Activated T-cell treated with anti-CD3 and anti-CD28 coated beads, Interleukin-2, amount 50 U/mL, for 72 hours (primary cell): ENCODE data around the gene NOTCH2NLA. TPM values are rescaled to one million over a fixed set of nuclear protein-coding genes. Genes with fewer than 3 reads are reported as not detected.
"Not testable (repeated sequence)": the region's sequence is repeated elsewhere in the genome, so short reads cannot be mapped to it uniquely, and the experiment has no call there.

ENCODE experiments used
- ATAC-seq, 2 donors: fragments of 150-1000 bp; cut with Tn5 transposase; replicated peaks in 1 of 2; 2 replicates each; pipeline ENCODE4 v1.10.0; 2021; ENCODE audit warnings: moderate library complexity in 2 of 2, mild to moderate bottlenecking in 1 of 2
- DNase-seq, 2 donors: peaks; one replicate each; pipeline ENCODE4 v3.0.0; 2021 to 2022; ENCODE audit warnings: mixed read lengths in 1 of 2
- H3K27ac Mint-ChIP-seq: one replicate; pipeline ENCODE4 v1.8.0; 2022; ENCODE audit warnings: mild to moderate bottlenecking, moderate library complexity, mixed read lengths
- H3K27me3 Mint-ChIP-seq: one replicate; pipeline ENCODE4 v1.8.0; 2022; ENCODE audit warnings: low read depth, mixed read lengths
- H3K36me3 Mint-ChIP-seq, 2 donors: one replicate each; pipeline ENCODE4 v1.8.0; 2022; ENCODE audit warnings: mixed read lengths in 2 of 2, mild to moderate bottlenecking in 1 of 2; ENCODE audit not compliant: insufficient read depth in 2 of 2
- H3K4me1 Mint-ChIP-seq: one replicate; pipeline ENCODE4 v1.8.0; 2022; ENCODE audit warnings: low read depth, mixed read lengths
- H3K4me3 Mint-ChIP-seq, 2 donors: one replicate each; pipeline ENCODE4 v1.8.0; 2022; ENCODE audit warnings: mild to moderate bottlenecking in 2 of 2, mixed read lengths in 2 of 2, moderate library complexity in 2 of 2
- H3K9me3 Mint-ChIP-seq, 2 donors: one replicate each; pipeline ENCODE4 v1.8.0; 2022; ENCODE audit warnings: mixed read lengths in 2 of 2
- total RNA-seq, 2 donors: library from RNA; stranded (reverse); gene quantifications; one replicate each; pipeline ENCODE4 v1.2.3, GENCODE V29; 2022

Gene NOTCH2NLA
- total RNA-seq, 2 donors from 2014 or later, result 36.6 to 39.3 TPM

DNA sequence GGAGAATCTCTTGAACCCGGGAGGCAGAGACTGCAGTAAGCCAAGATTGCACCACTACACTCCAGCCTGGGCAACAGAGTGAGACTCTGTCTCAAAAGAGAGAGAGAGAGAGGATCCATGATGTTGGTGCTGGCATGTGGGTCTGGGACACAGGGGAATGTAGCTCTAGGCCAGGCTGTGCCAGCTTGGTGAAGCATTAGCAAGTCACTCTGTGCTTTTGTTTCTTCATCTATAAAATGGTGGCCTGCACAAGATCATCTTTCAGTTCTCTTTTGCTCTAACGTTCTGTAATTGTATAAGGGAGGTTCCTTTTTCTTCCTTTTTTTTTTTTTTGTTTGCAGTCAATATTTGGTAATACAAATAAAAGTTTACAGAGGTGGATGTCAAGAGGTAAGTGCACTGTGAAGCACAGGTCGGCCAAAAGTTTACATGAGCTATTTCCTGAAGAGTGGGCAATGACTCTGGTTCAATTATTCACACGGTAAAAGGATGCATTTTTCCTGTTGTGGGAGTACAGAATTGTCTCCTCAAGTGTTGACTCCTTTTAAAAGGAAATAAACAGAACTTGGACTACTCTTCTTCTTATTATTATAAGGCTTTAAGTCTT, 24.5 kb upstream of the NOTCH2NLA start:
- not testable (repeated sequence) for DNase-seq, H3K27me3 Mint-ChIP-seq, H3K4me3 Mint-ChIP-seq, H3K27ac Mint-ChIP-seq, H3K9me3 Mint-ChIP-seq, ATAC-seq, H3K36me3 Mint-ChIP-seq, H3K4me1 Mint-ChIP-seq

DNA sequence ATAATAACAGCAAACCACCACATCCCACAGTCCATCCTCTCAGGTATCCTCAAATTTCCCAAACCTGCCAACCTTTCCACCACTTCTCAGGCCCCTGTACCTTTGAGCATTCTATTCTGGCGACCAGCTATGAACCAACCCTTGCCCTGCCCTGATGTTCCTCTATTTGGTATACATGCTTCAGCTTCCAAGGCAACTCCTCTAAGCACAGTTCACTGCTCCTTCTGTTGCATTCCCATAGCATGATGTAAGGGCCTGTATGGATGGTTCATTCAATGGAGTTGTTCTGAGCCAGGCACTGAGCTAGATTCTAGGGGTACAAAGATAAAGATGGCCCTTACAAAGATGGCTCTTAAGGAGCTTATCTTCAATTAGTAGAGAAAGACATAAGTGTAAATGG, 22.7 kb upstream of the NOTCH2NLA start:
- DNase-seq, ATAC-seq, H3K4me3 Mint-ChIP-seq, H3K27ac Mint-ChIP-seq, H3K27me3 Mint-ChIP-seq, H3K4me1 Mint-ChIP-seq, H3K36me3 Mint-ChIP-seq, H3K9me3 Mint-ChIP-seq: not testable (repeated sequence)

DNA sequence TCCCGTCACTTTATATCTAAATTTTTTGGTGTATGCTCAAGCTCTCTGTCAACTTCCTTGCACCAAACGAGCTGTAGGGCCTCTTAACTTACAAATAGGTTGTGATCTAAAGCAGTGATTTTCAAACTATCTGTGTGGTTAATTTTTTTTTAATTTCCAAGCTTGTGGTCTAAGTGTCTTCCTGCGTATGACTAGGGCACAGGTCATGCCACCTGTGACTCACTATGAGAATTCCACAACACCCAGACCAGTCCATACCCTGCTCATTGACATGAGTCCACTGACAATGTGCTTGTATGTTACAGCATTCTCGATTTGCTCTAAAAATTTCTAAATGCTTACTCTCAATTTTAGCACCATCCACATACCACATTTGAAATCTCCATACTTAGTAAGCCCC, 19.8 kb upstream of the NOTCH2NLA start:
- ATAC-seq, result peak; percentile 87 to 94
- not testable (repeated sequence) for H3K27ac Mint-ChIP-seq, H3K27me3 Mint-ChIP-seq, H3K36me3 Mint-ChIP-seq, H3K4me3 Mint-ChIP-seq, H3K9me3 Mint-ChIP-seq, DNase-seq, H3K4me1 Mint-ChIP-seq

DNA sequence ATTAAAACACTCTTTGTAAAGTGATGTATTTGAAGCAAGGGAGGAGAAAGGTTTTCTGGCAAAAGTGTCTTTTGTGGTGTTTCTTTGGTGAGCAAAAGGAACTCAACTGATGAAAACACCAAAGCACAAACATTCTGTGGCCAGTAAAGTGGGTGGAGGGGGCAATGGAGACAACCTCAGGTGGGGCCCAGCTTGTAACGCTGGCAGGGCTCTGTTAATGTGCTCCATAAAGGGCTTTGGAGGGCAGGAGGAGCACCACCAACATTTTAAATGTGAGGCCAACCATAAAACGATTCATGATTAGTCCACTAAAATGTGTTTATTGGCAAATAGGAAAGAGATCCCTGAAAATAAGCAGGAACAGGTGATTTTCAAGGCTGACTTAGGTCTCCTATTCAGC, 7.8 kb upstream of the NOTCH2NLA start:
- not testable (repeated sequence) for H3K27me3 Mint-ChIP-seq, H3K36me3 Mint-ChIP-seq, H3K9me3 Mint-ChIP-seq, ATAC-seq, DNase-seq, H3K27ac Mint-ChIP-seq, H3K4me3 Mint-ChIP-seq, H3K4me1 Mint-ChIP-seq

DNA sequence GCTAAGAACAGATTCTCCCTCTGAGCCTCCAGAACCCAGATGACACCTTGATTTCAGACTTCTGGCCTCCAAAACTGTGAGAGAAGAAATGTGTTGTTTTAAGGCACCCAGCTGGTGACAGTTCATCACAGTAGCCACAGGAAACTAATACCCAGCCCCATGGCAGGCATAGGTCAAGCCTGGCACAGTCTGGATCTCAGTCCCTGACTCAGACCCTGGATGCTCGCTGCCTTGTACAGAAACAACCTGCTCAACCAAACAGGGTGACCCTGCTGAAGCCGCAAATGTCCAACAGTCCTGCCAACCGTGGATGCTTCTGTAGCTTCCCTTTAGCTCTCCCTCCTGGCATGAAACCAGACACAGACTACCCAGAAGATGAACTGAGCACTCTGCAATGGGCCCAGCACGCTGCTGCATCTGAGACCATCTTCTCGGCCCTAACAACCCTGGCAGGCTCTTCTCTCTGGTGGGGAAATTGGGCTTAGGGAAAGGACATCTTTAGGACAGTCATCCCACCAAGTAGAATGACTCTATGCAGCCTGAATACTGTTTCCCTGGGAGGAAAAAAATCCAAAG, 7.3 kb upstream of the NOTCH2NLA start:
- not testable (repeated sequence) for H3K36me3 Mint-ChIP-seq, DNase-seq, H3K9me3 Mint-ChIP-seq, ATAC-seq, H3K27ac Mint-ChIP-seq, H3K4me3 Mint-ChIP-seq, H3K4me1 Mint-ChIP-seq, H3K27me3 Mint-ChIP-seq

DNA sequence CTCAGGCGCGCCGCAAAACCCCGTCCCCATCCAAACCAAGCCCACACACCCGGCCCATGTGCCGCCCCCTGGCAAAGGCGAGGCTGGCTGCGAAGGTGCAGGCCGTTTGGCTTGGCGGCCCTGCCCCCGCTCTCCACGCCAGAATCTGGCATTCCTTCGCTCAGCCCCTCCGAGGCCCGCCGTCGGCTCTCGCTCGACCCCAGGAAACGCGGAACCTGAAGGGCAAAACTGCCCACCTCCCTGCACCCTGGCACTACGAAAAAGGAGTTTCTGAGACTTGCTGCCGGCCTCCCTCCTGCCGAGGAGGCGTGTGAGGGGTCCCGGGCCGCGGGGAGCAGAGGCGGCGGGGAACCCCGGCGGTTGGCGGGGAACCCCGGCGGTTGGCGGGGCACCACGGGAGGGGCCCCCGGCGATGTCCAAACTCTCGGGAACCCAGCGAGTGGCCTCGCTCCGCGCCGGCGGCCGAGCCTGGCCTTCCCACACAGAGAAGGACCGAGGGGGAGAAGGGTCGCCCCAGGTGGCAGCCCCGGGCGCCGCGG, 608 bp downstream of the NOTCH2NLA start:
- not testable (repeated sequence) for H3K4me1 Mint-ChIP-seq, H3K27ac Mint-ChIP-seq
- peak; percentile 68 to 71 for ATAC-seq

DNA sequence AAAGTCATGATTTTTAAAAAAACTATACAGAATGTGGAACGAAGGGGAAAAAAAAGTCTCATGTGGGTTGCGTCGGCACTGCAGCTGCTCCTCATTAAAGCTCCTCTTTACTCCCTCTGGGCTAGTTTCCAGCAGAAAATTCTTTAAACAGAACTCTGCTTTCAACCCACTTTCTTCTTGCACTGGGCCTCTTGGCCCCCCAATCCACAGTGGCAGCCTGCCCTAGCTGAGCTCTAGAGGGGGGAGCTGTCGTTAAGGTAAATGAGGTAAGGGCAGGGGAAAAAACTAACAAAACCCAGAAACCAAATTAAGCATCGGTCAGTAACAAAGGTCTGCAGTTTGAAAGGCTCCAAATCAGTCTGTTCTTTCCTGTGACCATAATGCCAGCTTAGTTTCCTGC, 54.3 kb downstream of the NOTCH2NLA start:
- not testable (repeated sequence) for H3K27me3 Mint-ChIP-seq, H3K9me3 Mint-ChIP-seq, H3K4me3 Mint-ChIP-seq, ATAC-seq, DNase-seq, H3K36me3 Mint-ChIP-seq, H3K4me1 Mint-ChIP-seq, H3K27ac Mint-ChIP-seq

More for the DNA sequence above, 608 bp downstream of the NOTCH2NLA start:
- H3K27me3 Mint-ChIP-seq, H3K36me3 Mint-ChIP-seq, H3K9me3 Mint-ChIP-seq: not testable (repeated sequence)
- peak; percentile 15 to 22 for DNase-seq
- peak overlapping the region; percentile 78 for H3K4me3 Mint-ChIP-seq

DNA sequence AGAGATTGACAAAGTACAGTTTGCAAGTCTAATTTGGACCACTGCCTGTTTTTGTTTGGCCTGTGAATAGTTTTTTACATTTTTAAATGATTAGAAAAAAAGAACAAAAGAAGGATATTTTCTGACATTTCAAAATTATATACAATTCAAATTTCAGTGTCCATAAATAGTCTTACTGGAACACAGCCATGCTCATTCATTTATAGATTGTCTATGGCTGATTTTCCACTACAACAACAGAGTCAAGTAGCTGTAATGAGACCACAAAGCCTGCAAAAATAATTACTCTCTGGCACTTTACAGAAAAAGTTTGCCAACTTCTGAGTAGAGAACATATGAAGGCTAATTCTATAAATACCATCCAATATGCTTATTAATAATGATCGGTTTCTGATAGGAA, 61.1 kb downstream of the NOTCH2NLA start:
- not testable (repeated sequence) for ATAC-seq, DNase-seq, H3K9me3 Mint-ChIP-seq, H3K27me3 Mint-ChIP-seq, H3K36me3 Mint-ChIP-seq, H3K4me1 Mint-ChIP-seq, H3K27ac Mint-ChIP-seq, H3K4me3 Mint-ChIP-seq

DNA sequence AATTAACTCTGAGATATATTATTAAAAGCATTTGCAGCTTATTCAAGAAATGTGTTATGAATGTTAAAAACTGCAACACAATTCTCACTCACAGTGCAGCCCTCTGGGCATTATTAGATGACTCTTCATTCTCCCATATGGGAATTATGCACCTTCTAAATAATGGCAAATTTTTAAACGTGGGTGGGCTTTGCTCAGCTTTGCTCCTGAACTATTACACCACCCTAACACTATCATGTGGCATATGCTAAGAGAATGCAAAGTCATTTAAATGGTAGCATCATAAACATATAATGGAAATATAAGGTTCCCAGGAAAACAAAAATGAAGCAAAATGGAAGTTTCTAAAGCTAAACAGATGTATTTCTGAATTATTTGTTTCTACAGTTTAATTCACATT, 61.5 kb downstream of the NOTCH2NLA start:
- DNase-seq, H3K9me3 Mint-ChIP-seq, H3K27ac Mint-ChIP-seq, H3K4me3 Mint-ChIP-seq, ATAC-seq, H3K27me3 Mint-ChIP-seq, H3K4me1 Mint-ChIP-seq, H3K36me3 Mint-ChIP-seq: not testable (repeated sequence)

DNA sequence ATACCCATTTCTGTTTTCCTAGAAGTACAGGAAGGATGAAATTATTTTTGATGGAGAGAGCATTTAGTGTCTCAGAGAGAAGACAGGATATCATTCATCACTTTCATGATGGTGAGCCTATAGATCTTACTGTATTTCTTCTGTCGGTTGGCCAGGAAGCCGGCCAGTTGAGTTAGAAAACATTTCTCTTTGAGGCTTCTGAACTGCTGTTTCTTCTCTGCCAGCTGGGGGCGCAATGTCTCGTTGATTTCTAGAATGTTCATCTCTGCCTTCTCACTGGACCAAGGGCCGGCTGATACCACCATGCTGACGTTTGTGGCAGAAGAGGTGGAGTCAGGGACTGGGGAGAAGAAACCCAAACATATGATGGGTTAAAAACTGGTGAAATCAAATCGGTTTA, 84.4 kb downstream of the NOTCH2NLA start, which contains the start of gene NBPF10:
Gene NBPF10 (minus strand): TSS at position 340 of the 400 bp plus-strand sequence. CDS start 35 bp downstream, at position 305.
- not testable (repeated sequence) for H3K27ac Mint-ChIP-seq, H3K36me3 Mint-ChIP-seq, H3K9me3 Mint-ChIP-seq, H3K4me1 Mint-ChIP-seq, DNase-seq, ATAC-seq, H3K4me3 Mint-ChIP-seq, H3K27me3 Mint-ChIP-seq

Other genes starting within 250 kb of the NOTCH2NLA start
- gene TXNIP, start 232.4 kb downstream of the NOTCH2NLA start, total RNA-seq, result 100 to 1,000 TPM; 141 to 212 TPM
- not detected for gene HJV, start 207.3 kb downstream of the NOTCH2NLA start, total RNA-seq
- gene NBPF10, start 84.2 kb downstream of the NOTCH2NLA start, total RNA-seq, result 1 to 10 TPM; 2.3 to 2.5 TPM